ENCODE measurements around the gene FBXL19. TPM values are rescaled to one million over a fixed set of nuclear protein-coding genes. Genes with fewer than 3 reads are reported as not detected.

The FBXL19 gene
- total and polyA plus RNA-seq, 2 of the 8 experiments (the other 6 are each of a cell fraction or from before 2014, with no cell fraction given) = 47.2 to 72.2 TPM

GRCh38 chr16:30956601-30957455 lies 33.5 kb downstream of the FBXL19 start:
- H2BK15ac ChIP-seq (ENCODE audit: low read length) = no peak overlapping the region; the same call in 1 of the 2 replicates
- FAIRE-seq (no peak), DNase-seq (ENCODE audit: low read depth in 1 of 2, low spot score in 2 of 2) (peak in 1 of 2 experiments; percentile 93)
- H3K9ac ChIP-seq (replicated peaks in 1 of 4; ENCODE audit: extremely low read depth in 1 of 4, low read depth in 3 of 4, low read length in 3 of 4) = peak overlapping the region; percentile 76 to 100 (median 94)
- no peak overlapping the region; the same call in 1 of the 2 replicates for H2AK5ac ChIP-seq (ENCODE audit: low read depth, low read length)
- H3K4ac ChIP-seq (replicated peaks; ENCODE audit: insufficient read length, low read depth, low read length) = peak overlapping the region; percentile 86
- peaks cover 12 to 18% of the 10 kb centered on the region in 2 experiments for H4K20me1 ChIP-seq (replicated peaks in 1 of 2; ENCODE audit: control insufficient read depth in 1 of 2, insufficient read depth in 2 of 2, low read length in 2 of 2)
- no peak overlapping the region for H2BK20ac ChIP-seq (ENCODE audit: low read length)
- WGBS, 2 experiments (ENCODE audit: extremely low coverage in 1 of 2, insufficient coverage in 1 of 2, insufficient read length in 1 of 2, insufficient replicate concordance in 2 of 2, low coverage in 1 of 2, low lambda C conversion rate in 2 of 2, missing lambda C conversion rate in 1 of 2) = 46% methylated on average over 29 of the region's 42 CpGs; no CpG with 5 or more reads in 1 of the 2 experiments
- no peak overlapping the region for H3K23ac ChIP-seq (ENCODE audit: insufficient read length)
- H4K5ac ChIP-seq (ENCODE audit: insufficient read length, low read depth, low read length) = peak overlapping the region; percentile 85
- peaks cover 0 to 17% of the 10 kb centered on the region in 2 experiments; a peak in 3 of 4 replicates for H3K79me2 ChIP-seq (ENCODE audit: control insufficient read depth in 1 of 2, insufficient read depth in 2 of 2, low read length in 2 of 2)
- peak overlapping the region; percentile 92 for H4K91ac ChIP-seq (replicated peaks; ENCODE audit: insufficient read length, low read length)
- CTCF ChIA-PET (ENCODE audit: partially characterized antibody) = interaction anchor here (1.1 to 2.0 kb wide), 2 partner anchors 12 to 22 kb away, joined by 3 to 8 read pairs; no protein-coding TSS in a partner anchor
- no peaks in the 10 kb centered on the region; the same call in 1 of the 2 replicates for H3K23me2 ChIP-seq (ENCODE audit: low read depth, low read length)
- H3K4me1 ChIP-seq (replicated peaks in 1 of 4; ENCODE audit: control insufficient read depth in 3 of 4, insufficient read depth in 4 of 4, low read length in 3 of 4) = peaks cover 0 to 9% (median 2%) of the 10 kb centered on the region in 4 experiments; a peak in 3 of 7 replicates
- H4K8ac ChIP-seq (ENCODE audit: extremely low read depth, insufficient read depth, low read length) = peak overlapping the region; percentile 94
- H2AFZ ChIP-seq (ENCODE audit: low read length) = peak overlapping the region; percentile 98
- H3K27me3 ChIP-seq (replicated peaks in 1 of 4; ENCODE audit: control insufficient read depth in 3 of 4, extremely low read depth in 1 of 4, insufficient read depth in 3 of 4, low read length in 3 of 4) = no peaks in the 10 kb centered on the region
- POLR2A ChIA-PET (ENCODE audit: partially characterized antibody) = interaction anchor here (0.5 to 2.9 kb wide), 14 partner anchors 8 to 465 kb away, joined by 3 to 25 read pairs (median 4); partner anchors contain the start of genes ORAI3, ZNF646 and ZNF668
- H3K9me3 ChIP-seq (ENCODE audit: insufficient read depth in 2 of 2, low read depth in 1 of 2, low read length in 1 of 2) = no peaks in the 10 kb centered on the region
- H2BK12ac ChIP-seq (ENCODE audit: low read depth, low read length) = peak overlapping the region; percentile 71; the same call in 1 of the 2 replicates
- peak overlapping the region; percentile 89 for H3K18ac ChIP-seq (ENCODE audit: extremely low read depth, low read length)
- H3K4me3 ChIP-seq (ENCODE audit: extremely low read depth in 1 of 4, insufficient read depth in 2 of 4, low read depth in 3 of 4, low read length in 4 of 4) = peak overlapping the region; percentile 60 to 96 (median 90)
- peak overlapping the region; percentile 79 for H3K56ac ChIP-seq (replicated peaks; ENCODE audit: insufficient read length, low read depth, low read length)
- H2BK5ac ChIP-seq (ENCODE audit: low read depth, low read length) = peak overlapping the region; percentile 96
- H2BK120ac ChIP-seq (replicated peaks; ENCODE audit: low read depth, low read length) = no peak overlapping the region
- peak overlapping the region; percentile 54 to 73 for H3K4me2 ChIP-seq (ENCODE audit: insufficient read depth in 1 of 2, low read depth in 2 of 2, low read length in 2 of 2)
- H3K79me1 ChIP-seq (ENCODE audit: low read depth, low read length) = peaks cover 9% of the 10 kb centered on the region
- no peak overlapping the region for H3K14ac ChIP-seq (ENCODE audit: insufficient read length)
- H3K27ac ChIP-seq (ENCODE audit: low read depth, low read length) = peak overlapping the region; percentile 100
- peaks cover 20 to 26% (median 25%) of the 10 kb centered on the region in 4 experiments for H3K36me3 ChIP-seq (ENCODE audit: control insufficient read depth in 2 of 4, insufficient read depth in 4 of 4, low read length in 3 of 4)
- TF ChIP-seq, protein P1, sequence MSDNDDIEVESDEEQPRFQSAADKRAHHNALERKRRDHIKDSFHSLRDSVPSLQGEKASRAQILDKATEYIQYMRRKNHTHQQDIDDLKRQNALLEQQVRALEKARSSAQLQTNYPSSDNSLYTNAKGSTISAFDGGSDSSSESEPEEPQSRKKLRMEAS (IDR thresholded peaks at IDR 0.05) = 0 out of 2 replicates have a peak, but pooled peaks have one; percentile 22
- TF ChIP-seq POU5F1 (IDR thresholded peaks at IDR 0.05; ENCODE audit: low read depth, low read length) = no peak
- peak; percentile 48 for TF ChIP-seq POLR2AphosphoS5 (IDR thresholded peaks at IDR 0.05; ENCODE audit: low read depth, low read length)
- TF ChIP-seq TEAD4 (IDR thresholded peaks at IDR 0.05; ENCODE audit: low read depth, low read length) = peak; percentile 42; the same call in 1 of the 2 replicates
- TF ChIP-seq BACH1 (IDR thresholded peaks at IDR 0.05; ENCODE audit: low read length) = no peak
- TF ChIP-seq, protein P2, sequence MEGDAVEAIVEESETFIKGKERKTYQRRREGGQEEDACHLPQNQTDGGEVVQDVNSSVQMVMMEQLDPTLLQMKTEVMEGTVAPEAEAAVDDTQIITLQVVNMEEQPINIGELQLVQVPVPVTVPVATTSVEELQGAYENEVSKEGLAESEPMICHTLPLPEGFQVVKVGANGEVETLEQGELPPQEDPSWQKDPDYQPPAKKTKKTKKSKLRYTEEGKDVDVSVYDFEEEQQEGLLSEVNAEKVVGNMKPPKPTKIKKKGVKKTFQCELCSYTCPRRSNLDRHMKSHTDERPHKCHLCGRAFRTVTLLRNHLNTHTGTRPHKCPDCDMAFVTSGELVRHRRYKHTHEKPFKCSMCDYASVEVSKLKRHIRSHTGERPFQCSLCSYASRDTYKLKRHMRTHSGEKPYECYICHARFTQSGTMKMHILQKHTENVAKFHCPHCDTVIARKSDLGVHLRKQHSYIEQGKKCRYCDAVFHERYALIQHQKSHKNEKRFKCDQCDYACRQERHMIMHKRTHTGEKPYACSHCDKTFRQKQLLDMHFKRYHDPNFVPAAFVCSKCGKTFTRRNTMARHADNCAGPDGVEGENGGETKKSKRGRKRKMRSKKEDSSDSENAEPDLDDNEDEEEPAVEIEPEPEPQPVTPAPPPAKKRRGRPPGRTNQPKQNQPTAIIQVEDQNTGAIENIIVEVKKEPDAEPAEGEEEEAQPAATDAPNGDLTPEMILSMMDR (IDR thresholded peaks at IDR 0.05; ENCODE audit: control extremely low read depth in 1 of 3, insufficient read depth in 1 of 3, low read depth in 1 of 3, low read length in 3 of 3) = peak in 1 of 3 experiments; percentile 22; a peak in 1 of 4 replicates
- TF ChIP-seq HDAC2 (IDR thresholded peaks at IDR 0.05; ENCODE audit: borderline replicate concordance in 1 of 2, low read depth in 2 of 2, low read length in 2 of 2) = peak; percentile 20 to 99; a peak in 2 of 4 replicates
